IgD-negative memory B cell (primary cell): ENCODE results near the gene YWHAB. TPM values are rescaled to one million over a fixed set of nuclear protein-coding genes. Genes with fewer than 3 reads are reported as not detected.

Experiments used
- H3K27ac Mint-ChIP-seq, 3 donors: one replicate each; pipeline ENCODE4 v1.8.0; 2020 to 2022; ENCODE audit warnings: mild to moderate bottlenecking in 3 of 3, mixed read lengths in 3 of 3, moderate library complexity in 1 of 3
- H3K27me3 Mint-ChIP-seq: one replicate; pipeline ENCODE4 v1.8.0; 2021; ENCODE audit warnings: mixed read lengths
- H3K36me3 Mint-ChIP-seq: one replicate; pipeline ENCODE4 v1.8.0; 2020; ENCODE audit warnings: mild to moderate bottlenecking, mixed read lengths
- H3K4me1 Mint-ChIP-seq, 3 donors: one replicate each; pipeline ENCODE4 v1.8.0; 2020 to 2022; ENCODE audit warnings: mixed read lengths in 3 of 3, mild to moderate bottlenecking in 1 of 3
- H3K4me3 Mint-ChIP-seq, 4 donors: one replicate each; pipeline ENCODE4 v1.8.0; 2020 to 2022; ENCODE audit warnings: mild to moderate bottlenecking in 4 of 4, mixed read lengths in 4 of 4, moderate library complexity in 3 of 4
- H3K9me3 Mint-ChIP-seq, 3 donors: one replicate each; pipeline ENCODE4 v1.8.0; 2020 to 2021; ENCODE audit warnings: mixed read lengths in 3 of 3, mild to moderate bottlenecking in 1 of 3
- polyA plus RNA-seq: library from polyadenylated mRNA; unstranded; fragments of 300-500 nt; fragmentation: Illumina TruSeq; gene quantifications from one replicate; pipeline ENCODE4 v1.2.3, GENCODE V29; 2021

The YWHAB gene
- polyA plus RNA-seq = 505 TPM

- H3K4me3 Mint-ChIP-seq = peak within 1 kb of the TSS; percentile 92 to 98 (median 95)
- peak within 1 kb of the TSS; percentile 85 to 96 (median 95) for H3K27ac Mint-ChIP-seq
- peaks cover 34 to 50% (median 47%) of the 10 kb centered on the region in 3 donors for H3K4me1 Mint-ChIP-seq
- H3K9me3 Mint-ChIP-seq = no peaks in the 10 kb centered on the region
- H3K27me3 Mint-ChIP-seq = no peaks in the 10 kb centered on the region
- H3K36me3 Mint-ChIP-seq = peaks cover 6% of the 10 kb centered on the region
Measured at GRCh38 chr20:44885392-44886265, at the start of gene YWHAB. YWHAB (plus strand) TSS chr20:44885705; CDS start chr20:44901534, 15,829 bp downstream.

GRCh38 chr20:44836601-44837120, 48.8 kb upstream of the YWHAB start:
- H3K4me3 Mint-ChIP-seq = no peak overlapping the region
- H3K9me3 Mint-ChIP-seq = peaks cover 0 to 5% (median 2%) of the 10 kb centered on the region in 3 donors
- no peaks in the 10 kb centered on the region for H3K4me1 Mint-ChIP-seq
- no peak overlapping the region for H3K27ac Mint-ChIP-seq
- H3K36me3 Mint-ChIP-seq = peaks cover 3% of the 10 kb centered on the region
- H3K27me3 Mint-ChIP-seq = peaks cover 8% of the 10 kb centered on the region

- Mint-ChIP-seq H3K9me3 (peaks cover 0 to 5% (median 2%) of the 10 kb centered on the region in 3 donors), H3K27me3 (peaks cover 9% of the 10 kb centered on the region), H3K36me3 (peaks cover 3% of the 10 kb centered on the region), H3K4me3 (no peak overlapping the region), H3K4me1 (no peaks in the 10 kb centered on the region), H3K27ac (no peak overlapping the region)
Measured at GRCh38 chr20:44837946-44838345, 47.6 kb upstream of the YWHAB start.

- H3K27ac Mint-ChIP-seq = no peak overlapping the region
- H3K36me3 Mint-ChIP-seq = peaks cover 3% of the 10 kb centered on the region
- no peak overlapping the region for H3K4me3 Mint-ChIP-seq
- H3K27me3 Mint-ChIP-seq = peaks cover 12% of the 10 kb centered on the region
- H3K4me1 Mint-ChIP-seq = no peaks in the 10 kb centered on the region
- peaks cover 0 to 5% (median 2%) of the 10 kb centered on the region in 3 donors for H3K9me3 Mint-ChIP-seq
Measured at GRCh38 chr20:44838521-44838920, 47.0 kb upstream of the YWHAB start.

GRCh38 chr20:44839481-44839880, 46.0 kb upstream of the YWHAB start:
- peaks cover 14% of the 10 kb centered on the region for H3K27me3 Mint-ChIP-seq
- H3K4me1 Mint-ChIP-seq = no peaks in the 10 kb centered on the region
- peaks cover 0 to 5% (median 2%) of the 10 kb centered on the region in 3 donors for H3K9me3 Mint-ChIP-seq
- H3K27ac Mint-ChIP-seq = no peak overlapping the region
- no peak overlapping the region for H3K4me3 Mint-ChIP-seq
- H3K36me3 Mint-ChIP-seq = peaks cover 3% of the 10 kb centered on the region

GRCh38 chr20:44840826-44841225, 44.7 kb upstream of the YWHAB start:
- H3K4me3 Mint-ChIP-seq = no peak overlapping the region
- no peaks in the 10 kb centered on the region for H3K4me1 Mint-ChIP-seq
- H3K9me3 Mint-ChIP-seq = peaks cover 0 to 5% (median 3%) of the 10 kb centered on the region in 3 donors
- H3K27ac Mint-ChIP-seq = no peak overlapping the region
- peaks cover 15% of the 10 kb centered on the region for H3K27me3 Mint-ChIP-seq
- peaks cover 3% of the 10 kb centered on the region for H3K36me3 Mint-ChIP-seq

- peaks cover 3% of the 10 kb centered on the region for H3K36me3 Mint-ChIP-seq
- no peak overlapping the region for H3K27ac Mint-ChIP-seq
- no peaks in the 10 kb centered on the region for H3K4me1 Mint-ChIP-seq
- peaks cover 2 to 5% (median 3%) of the 10 kb centered on the region in 3 donors for H3K9me3 Mint-ChIP-seq
- peaks cover 15% of the 10 kb centered on the region for H3K27me3 Mint-ChIP-seq
- no peak overlapping the region for H3K4me3 Mint-ChIP-seq
Measured at GRCh38 chr20:44841955-44842354, 43.5 kb upstream of the YWHAB start.

- Mint-ChIP-seq H3K9me3 (peaks cover 2 to 5% (median 2%) of the 10 kb centered on the region in 3 donors), H3K27me3 (peaks cover 15% of the 10 kb centered on the region), H3K4me3 (no peak overlapping the region), H3K27ac (no peak overlapping the region), H3K36me3 (peaks cover 3% of the 10 kb centered on the region), H3K4me1 (no peaks in the 10 kb centered on the region)
Measured at GRCh38 chr20:44843876-44844275, 41.6 kb upstream of the YWHAB start.

GRCh38 chr20:44848254-44849015, 37.1 kb upstream of the YWHAB start:
- Mint-ChIP-seq H3K36me3 (peaks cover 3% of the 10 kb centered on the region), H3K4me3 (no peak overlapping the region), H3K27me3 (peaks cover 9% of the 10 kb centered on the region), H3K9me3 (peaks cover 0 to 2% (median 2%) of the 10 kb centered on the region in 3 donors), H3K27ac (no peak overlapping the region), H3K4me1 (no peaks in the 10 kb centered on the region)

GRCh38 chr20:44849703-44850102, 35.8 kb upstream of the YWHAB start:
- Mint-ChIP-seq H3K4me3 (no peak overlapping the region), H3K36me3 (peaks cover 5% of the 10 kb centered on the region), H3K4me1 (no peaks in the 10 kb centered on the region), H3K9me3 (peaks cover 0 to 2% (median 2%) of the 10 kb centered on the region in 3 donors), H3K27ac (no peak overlapping the region), H3K27me3 (peaks cover 8% of the 10 kb centered on the region)

GRCh38 chr20:44850272-44850671, 35.2 kb upstream of the YWHAB start:
- peaks cover 5% of the 10 kb centered on the region for H3K36me3 Mint-ChIP-seq
- H3K27ac Mint-ChIP-seq = no peak overlapping the region
- H3K9me3 Mint-ChIP-seq = peaks cover 0 to 2% (median 0%) of the 10 kb centered on the region in 3 donors
- peaks cover 6% of the 10 kb centered on the region for H3K27me3 Mint-ChIP-seq
- no peak overlapping the region for H3K4me3 Mint-ChIP-seq
- peaks cover 0 to 4% (median 0%) of the 10 kb centered on the region in 3 donors for H3K4me1 Mint-ChIP-seq

- H3K4me3 Mint-ChIP-seq = no peak overlapping the region
- H3K36me3 Mint-ChIP-seq = peaks cover 5% of the 10 kb centered on the region
- peaks cover 0 to 2% (median 0%) of the 10 kb centered on the region in 3 donors for H3K9me3 Mint-ChIP-seq
- peaks cover 6% of the 10 kb centered on the region for H3K27me3 Mint-ChIP-seq
- H3K4me1 Mint-ChIP-seq = peaks cover 0 to 6% (median 0%) of the 10 kb centered on the region in 3 donors
- H3K27ac Mint-ChIP-seq = no peak overlapping the region
Measured at GRCh38 chr20:44850837-44851236, 34.7 kb upstream of the YWHAB start.

GRCh38 chr20:44851545-44851944, 34.0 kb upstream of the YWHAB start:
- Mint-ChIP-seq H3K9me3 (peaks cover 0 to 2% (median under 1%) of the 10 kb centered on the region in 3 donors), H3K4me3 (no peak overlapping the region), H3K4me1 (peaks cover 2 to 6% (median 2%) of the 10 kb centered on the region in 3 donors), H3K27me3 (peaks cover 6% of the 10 kb centered on the region), H3K27ac (no peak overlapping the region), H3K36me3 (peaks cover 5% of the 10 kb centered on the region)

- Mint-ChIP-seq H3K27ac (no peak overlapping the region), H3K4me3 (no peak overlapping the region), H3K36me3 (peaks cover 3% of the 10 kb centered on the region), H3K9me3 (peaks cover 0 to 9% (median 5%) of the 10 kb centered on the region in 3 donors), H3K4me1 (peaks cover 2 to 6% (median 5%) of the 10 kb centered on the region in 3 donors), H3K27me3 (peaks cover 6% of the 10 kb centered on the region)
Measured at GRCh38 chr20:44856442-44856841, 29.1 kb upstream of the YWHAB start.
